DLD1 (cell line): ENCODE data around the gene CCDC28B.
"Not testable (repeated sequence)": the region's sequence is repeated elsewhere in the genome, so short reads cannot be mapped to it uniquely, and the experiment has no call there.

Experiments
- in situ Hi-C: cut with HindIII; loops from 2 replicates; pipeline ENCODE4 v1.10.0; 2017; ENCODE audit warnings: low sequenced_read_pairs

CCDC28B gene

DNA sequence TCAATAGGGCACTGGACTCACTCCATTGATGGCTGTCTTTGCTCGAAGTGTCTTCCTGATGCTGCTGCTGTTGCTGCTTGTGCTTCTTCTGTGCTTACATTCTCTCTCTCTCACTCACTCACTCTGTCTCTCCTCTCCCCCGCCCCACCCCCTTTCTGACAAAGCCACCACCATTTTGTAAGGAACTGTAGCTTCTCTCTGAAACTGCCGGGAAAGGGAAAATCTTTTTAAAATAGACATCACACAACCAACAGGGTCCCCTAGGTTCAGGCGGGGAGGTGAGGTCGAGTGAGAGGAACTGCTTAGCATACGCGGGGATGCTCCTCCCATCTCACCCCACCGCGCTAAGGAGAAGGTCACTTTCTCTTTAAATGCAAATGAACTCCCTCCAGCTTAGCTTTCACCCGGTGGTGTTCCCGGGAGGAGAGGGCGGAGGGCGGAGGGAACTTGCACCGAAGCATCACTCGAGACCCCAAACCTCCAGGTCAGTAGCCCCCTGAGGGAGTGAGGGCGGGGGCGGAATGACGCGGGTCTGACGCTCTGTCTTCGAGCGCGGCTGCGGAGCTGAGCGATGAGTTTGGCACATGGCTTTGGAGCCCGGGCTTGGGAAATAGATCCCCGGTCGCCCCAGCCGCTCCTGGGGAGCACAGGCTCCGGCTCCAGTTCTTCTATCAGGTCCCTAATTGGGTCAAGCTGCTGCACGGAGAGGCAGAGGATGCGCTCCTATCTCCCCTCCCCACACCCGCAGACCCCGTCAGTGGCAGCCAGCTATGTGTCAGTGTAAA, at the start of gene CCDC28B:
TSS of gene CCDC28B (plus strand) at position 370 of the 785 bp plus-strand sequence. CDS start 1,341 bp downstream, outside the sequence.
- in situ Hi-C loops, result no loop called here

DNA sequence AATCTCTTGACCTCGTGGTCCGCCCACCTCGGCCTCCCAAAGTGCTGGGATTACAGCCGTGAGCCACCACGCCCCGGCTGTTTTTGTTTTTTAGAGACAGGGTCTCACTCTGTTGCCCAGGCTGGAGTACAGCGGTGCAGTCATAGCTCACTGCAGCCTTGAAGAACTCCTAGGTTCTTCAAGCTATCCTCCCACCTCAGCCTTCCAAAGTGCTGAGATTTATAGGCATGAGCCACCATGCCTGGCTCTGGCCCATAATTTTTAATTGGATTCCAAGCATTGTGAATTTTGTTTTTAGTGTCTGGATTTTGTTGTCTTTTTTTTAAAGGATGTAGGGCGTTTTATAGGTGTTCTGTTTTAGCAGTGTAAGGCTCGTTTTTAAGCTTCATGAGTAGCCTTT, 49.5 kb upstream of the CCDC28B start:
- in situ Hi-C loops, result no loop called here

DNA sequence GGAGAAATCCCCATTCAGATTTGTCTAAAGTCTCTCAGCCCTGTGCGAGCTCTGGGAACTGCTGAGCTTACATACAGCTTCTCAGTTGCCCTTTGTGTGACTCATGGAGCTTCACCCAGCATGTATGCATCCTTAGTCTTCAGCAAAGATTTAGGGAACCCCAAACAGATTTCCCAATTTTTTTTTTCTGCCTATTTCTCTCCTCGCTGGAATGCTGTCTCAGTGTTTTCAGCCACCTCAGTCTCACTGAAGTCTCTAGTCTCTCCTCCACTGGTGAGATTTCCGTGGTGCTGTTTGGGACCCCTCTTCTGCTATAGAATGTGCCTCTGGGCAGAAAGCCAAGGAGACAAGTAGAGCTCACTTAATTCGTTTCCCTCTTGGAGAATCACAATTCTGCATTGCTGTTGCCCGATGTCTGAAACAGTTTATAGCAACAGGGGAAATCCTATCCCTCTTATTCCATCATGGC, 49.0 kb upstream of the CCDC28B start:
- in situ Hi-C loops, result no loop called here

DNA sequence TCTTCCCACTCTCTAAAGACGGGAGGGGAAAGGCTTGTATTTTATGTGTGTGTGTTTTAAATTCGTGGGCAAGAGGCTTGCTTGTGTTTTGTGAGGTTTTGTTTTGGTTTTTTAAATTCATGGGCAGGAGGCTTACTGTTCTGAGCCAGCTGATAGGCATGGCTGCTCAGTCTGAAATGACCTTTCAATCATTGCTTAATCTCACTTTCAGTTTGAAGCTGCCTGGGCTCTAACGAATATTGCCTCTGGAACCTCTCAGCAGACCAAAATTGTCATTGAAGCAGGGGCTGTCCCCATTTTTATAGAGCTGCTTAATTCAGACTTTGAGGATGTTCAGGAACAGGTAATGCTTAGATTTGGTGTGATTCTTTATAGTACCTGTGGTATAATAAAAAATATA, 41.2 kb upstream of the CCDC28B start:
- in situ Hi-C loops, result no loop called here

DNA sequence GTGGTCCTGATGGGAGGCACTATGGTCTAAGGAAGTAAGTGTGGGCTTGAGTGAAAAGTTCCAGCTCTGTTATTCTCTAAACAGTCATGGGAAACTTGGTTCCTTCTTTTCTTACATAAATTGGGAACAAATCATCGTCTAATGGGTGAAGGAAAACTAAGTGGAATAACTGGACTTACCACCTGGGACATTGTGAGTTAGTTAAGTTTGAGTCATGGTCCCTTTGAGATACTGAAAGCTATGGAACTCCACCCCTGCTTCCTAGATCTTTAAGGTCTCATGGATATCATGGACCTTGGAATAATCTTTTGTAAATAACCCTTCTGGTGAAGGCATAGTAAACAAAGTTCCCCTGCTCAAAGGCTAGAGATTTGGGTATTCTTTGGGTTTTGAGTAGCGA, 37.0 kb upstream of the CCDC28B start:
- in situ Hi-C loops, result no loop called here

DNA sequence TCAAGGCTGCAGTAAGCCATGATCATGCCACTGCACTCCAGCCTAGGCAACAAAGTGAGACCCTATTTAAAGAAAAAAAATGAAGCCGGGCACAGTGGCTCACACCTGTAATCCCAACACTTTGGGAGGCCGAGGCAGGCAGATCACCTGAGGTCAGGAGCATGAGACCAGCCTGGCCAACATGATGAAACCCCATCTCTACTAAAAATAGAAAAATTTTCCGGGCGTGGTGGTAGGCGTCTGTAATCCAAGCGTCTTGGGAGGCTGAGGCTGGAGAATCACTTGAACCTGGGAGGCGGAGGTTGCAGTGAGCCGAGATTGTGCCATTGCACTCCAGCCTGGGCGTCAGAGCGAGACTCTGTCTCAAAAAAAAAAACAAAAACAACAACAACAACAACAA, 34.8 kb upstream of the CCDC28B start:
- in situ Hi-C loops, result not testable (repeated sequence)

DNA sequence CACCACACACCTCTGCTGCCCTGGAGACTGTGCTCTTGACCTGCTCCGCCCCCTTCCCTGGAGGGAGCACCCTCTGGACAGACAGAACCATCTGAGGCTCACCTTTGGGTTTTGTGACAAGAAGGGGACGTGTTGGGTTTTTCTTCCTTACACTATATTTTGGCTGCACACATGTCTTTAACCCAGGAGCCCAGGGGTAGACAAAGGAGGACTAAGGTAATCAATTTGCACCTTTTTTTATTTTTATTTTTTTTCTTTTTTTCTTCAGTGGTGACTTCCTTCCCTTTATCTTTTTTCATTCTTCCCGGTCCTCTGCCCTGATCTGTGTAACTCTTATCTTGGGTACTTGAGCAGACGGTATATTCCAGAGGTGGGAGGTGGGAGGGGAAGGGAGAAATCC, 29.4 kb upstream of the CCDC28B start:
- in situ Hi-C loops, result no loop called here

DNA sequence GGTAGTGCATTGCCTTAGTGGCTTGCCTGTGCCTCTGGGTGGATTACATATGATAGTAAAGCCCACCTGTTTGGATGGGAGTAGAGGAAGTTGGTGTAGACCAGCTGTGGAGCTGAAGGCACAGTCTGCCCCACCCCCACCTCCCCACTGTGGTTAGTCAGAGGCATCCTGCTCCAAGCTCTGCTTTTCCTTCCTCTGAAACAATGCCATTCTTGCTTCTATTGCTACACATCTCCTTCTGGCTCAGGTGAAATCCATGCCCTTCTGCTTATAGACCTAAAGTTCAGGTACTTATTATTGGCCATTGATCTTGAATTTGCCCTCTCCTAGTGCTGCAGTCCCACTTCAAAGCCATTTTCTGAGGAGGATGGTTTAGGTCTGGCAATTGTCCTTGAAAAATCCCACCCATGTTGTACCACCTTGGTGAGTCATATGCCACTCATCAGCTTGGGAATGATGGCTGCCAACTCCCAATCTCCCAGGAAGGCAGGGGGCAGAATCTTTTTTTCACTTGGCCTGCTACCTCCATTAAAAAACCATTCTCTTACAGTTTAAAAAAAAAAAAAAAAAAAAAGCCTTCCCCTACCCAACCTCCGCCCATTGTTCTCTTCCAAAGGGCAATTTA, 27.7 kb upstream of the CCDC28B start:
- in situ Hi-C loops, result no loop called here

DNA sequence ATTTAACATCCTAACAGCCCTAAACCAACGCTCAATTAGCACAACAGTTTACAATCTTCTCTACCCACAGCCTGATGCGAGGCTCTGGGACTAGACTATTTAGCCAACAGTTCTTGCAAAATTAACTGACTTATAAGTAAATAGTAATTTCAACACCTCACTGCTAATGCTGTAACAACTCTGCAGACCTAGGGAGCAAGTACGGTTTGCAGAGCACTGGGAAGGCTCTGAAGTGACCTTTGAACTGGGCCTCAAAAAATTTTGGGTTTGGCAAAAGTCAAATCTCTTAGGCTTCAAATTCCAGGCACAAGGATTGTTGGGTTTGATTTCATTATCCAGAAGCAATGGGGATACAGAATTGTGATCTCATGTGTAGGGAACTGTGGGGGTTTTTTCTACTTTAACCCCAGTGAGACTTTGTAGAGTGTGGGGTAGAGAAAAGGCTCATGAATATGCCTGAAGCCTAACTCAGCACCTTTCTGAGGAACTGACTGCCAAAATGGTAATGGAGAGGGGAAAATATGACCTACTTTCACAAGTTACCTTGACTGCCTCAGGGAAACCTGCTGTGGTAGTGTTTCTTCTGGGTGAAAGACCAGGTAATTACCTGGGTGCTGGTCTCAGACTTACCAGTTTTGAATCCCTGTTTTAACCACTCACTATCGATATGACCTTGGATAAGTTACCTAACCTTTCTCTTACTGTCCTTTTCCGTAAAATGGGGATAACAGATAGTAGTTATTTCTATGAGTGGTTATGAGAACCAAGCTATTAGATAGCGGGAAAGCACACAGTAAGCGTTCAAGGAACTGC, 21.8 kb upstream of the CCDC28B start:
- in situ Hi-C loops, result no loop called here

DNA sequence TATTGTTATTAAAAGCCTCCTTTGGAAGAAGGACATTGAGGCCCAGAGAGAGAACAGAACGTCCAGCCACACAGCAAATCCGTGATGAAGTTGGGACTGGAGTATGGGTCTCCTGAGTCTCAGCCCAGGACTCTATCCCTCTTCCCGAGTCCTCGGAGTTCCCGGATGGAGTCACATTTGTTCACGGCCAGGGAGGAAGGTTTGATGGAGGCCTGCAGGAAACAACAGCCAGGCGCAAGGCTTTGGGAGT, 21.3 kb upstream of the CCDC28B start:
- in situ Hi-C loops, result no loop called here

DNA sequence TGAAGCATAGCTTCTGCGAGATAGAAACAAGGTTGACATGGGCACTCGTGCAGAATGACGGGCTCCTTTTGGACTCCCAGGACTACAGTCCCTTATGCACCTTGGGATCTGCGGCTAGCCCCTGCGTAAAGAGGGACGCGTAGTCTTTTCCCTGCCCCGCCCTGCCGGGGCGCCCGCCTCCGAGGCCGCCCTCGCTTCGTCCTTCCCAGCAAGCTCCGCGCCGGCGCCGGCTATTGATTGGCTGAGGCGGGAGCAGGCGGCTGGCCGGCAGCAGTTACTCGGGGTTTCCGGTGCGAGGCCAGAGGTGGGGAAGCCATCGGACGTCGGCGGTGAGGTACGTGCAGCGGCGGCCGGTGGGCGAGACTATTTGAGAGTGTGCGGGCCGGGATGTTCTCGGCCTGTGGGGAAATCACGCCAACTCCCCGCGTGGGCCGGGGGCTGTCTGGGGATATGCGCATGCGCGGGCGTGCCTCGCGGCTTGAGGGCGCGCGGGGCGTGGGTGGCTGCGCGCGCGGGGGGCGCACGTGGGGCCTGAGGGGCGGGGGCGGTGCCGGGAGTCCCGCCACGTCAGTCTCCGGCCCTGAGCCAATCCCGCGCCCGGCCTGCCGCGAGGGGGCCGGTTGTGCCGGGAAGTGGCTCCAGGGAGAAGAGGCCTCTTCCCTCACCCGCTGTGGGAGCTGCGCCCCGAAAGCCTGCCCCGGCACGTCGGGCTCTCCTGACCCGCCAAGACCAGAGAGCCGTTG, 20.8 kb upstream of the CCDC28B start, which contains the start of gene TXLNA:
TSS of gene TXLNA (plus strand) at position 233 of the 743 bp plus-strand sequence. CDS start 671 bp downstream, outside the sequence.
- in situ Hi-C loops, result no loop called here

DNA sequence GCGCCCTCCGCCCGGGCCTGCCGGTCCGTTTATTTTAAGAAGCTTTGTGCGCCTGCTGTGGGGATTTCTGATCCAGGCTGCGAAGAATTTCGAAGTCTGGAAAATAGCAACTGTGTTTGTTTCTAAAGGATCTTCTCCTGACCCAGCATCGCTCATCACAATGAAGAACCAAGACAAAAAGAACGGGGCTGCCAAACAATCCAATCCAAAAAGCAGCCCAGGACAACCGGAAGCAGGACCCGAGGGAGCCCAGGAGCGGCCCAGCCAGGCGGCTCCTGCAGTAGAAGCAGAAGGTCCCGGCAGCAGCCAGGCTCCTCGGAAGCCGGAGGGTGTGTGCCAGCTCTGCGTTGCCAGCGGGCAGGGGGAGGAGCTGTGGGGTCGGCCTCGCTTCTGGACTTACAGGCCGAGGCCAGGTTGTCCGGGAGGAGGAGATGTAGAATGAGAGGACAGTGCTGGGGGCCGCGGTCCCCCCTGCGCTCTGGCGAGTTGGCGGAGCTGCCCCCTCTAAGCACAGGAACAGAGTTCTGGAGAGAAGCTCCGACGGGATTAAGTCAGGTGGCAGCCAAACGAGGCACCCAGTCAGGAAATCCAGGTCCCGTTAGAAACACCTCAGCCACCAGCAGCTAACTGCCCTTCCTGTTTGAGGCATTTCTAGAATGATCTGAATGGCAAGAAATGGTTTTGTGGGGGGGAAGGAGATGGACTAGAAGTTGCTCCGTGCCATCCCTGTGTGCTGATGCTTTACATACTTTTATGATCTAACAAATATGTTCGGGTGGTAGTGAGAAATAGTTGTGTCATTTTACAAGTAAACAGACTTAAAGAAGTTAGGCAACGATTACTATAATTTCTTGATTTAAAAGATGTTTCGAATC, 20.0 kb upstream of the CCDC28B start:
- in situ Hi-C loops, result no loop called here

DNA sequence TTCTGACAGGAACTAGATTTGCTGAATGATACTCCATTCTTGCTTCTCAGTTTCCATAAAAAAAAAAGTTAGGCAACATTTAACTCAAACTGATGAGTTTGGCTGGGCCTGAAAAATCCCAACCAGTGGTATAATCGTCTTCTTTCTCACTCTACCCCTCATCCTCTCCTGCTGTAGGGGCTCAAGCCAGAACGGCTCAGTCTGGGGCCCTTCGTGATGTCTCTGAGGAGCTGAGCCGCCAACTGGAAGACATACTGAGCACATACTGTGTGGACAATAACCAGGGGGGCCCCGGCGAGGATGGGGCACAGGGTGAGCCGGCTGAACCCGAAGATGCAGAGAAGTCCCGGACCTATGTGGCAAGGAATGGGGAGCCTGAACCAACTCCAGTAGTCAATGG, 19.3 kb upstream of the CCDC28B start:
- in situ Hi-C loops, result no loop called here

DNA sequence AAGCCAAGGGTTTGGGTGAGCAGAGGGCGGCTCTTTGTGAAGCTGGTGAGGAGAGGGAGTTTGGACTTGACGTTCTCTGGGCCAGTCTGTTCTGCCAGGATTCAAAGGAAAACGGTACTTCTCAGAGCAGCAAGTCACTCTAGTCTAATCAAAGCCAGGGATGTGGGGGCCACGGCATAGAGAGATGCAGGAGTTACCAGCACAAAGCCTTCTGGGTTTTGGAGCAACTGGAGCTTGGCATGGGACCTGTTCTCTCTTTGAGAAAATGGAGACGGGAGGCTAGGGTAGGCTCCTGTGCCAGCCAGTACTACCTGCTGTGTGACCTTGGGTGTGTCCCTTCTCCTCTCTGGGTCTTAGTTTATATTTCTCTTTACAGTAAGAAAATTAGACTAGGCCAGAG, 18.8 kb upstream of the CCDC28B start:
- in situ Hi-C loops, result no loop called here

DNA sequence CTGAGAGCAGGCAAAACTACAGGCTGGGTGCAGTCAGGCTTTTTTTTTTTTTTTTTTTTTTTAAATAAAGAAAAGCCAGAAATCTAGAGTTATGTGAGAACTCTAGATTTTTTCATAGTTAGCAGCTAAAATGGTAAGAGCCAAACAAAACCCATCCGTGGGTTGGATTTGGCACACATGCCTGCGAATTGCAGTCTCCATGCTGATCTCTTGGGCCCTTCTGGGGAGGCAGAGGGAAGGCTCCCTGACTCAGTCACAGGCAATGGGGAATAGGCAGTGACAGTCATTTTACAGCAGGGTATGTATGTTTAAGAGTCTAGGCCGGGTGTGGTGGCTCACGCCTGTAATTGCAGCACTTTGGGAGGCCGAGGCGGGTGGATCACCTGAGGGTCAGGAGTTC, 18.3 kb upstream of the CCDC28B start:
- in situ Hi-C loops, result no loop called here

DNA sequence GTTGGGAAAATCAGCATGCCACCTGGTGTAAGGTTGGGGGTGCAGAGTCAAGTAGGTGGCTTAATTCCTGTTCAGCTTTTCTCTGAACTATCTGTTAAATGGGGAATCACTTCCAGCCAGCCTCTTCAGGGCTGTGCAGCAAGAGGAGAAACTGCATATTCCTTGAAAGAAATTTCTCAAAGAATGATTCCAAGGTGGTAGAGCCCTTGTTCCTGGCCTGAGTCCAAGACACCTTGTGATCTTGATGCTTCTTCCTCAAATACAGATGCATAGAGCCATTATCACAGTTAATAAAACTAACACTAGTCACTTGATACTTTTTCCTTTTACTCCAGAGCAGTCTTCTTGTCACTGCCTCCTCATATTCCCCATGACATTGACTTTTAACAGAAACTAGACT, 15.7 kb upstream of the CCDC28B start:
- in situ Hi-C loops, result no loop called here

DNA sequence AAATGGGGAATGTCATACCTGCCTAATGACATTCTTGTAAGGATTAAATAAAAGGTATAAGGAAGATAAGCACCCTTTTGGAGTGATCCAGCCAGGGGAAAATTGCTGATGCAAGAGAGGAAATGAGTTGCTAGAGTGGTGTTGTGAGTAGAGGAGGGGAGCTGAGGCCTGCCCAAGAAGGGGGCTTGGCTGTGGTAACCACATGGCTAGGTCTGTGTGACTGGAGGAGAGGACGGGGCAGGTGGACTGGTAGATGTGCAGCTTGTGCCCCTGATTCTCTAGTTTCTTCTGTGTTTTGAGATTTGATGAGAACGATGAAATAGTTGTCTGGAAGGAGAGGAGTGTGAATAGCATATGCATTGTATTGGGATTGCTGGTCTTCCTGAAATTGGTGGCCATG, 14.3 kb upstream of the CCDC28B start:
- in situ Hi-C loops, result no loop called here

DNA sequence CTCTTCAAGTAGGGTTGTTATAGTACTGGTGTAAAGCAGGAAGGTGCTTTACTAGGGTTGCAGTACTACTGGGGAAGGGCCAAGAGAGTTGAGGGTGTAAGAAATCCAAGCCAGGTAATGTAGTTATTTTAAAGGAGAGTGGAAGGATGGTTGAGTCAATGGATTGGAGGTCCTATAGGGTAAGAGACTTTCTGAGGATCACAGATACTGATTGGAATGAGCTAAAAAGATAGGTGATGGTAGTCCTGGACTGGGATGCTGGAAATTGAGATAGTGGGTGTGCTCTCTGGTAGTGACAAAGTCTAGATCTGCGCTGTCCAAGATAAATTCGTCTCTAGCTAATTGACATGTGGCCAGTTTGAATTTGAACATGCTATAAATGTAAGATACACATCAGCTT, 13.9 kb upstream of the CCDC28B start:
- in situ Hi-C loops, result no loop called here

DNA sequence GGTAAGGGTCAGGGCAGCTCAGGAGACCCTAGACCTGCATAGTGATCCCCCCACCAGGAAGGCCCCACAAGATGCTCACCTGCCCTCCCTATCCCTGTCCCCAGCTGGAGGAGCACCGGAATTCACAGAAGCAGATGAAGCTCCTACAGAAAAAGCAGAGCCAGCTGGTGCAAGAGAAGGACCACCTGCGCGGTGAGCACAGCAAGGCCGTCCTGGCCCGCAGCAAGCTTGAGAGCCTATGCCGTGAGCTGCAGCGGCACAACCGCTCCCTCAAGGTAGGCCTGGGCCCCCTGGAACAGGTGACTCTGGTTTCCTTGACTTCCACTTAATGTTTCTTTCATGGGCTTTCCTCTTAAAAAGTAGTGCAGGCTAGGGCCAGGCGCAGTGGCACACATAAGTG, 12.5 kb upstream of the CCDC28B start:
- in situ Hi-C loops, result no loop called here
